GM10847 (cell line): ENCODE measurements around the gene PSMD14.

Experiments used
- POLR2A ChIP-seq: IDR thresholded peaks from 2 replicates; pipeline ENCODE4 v1.6.1; 2011; ENCODE audit not compliant: insufficient read length; ENCODE audit errors: extremely low read depth

Gene PSMD14

GRCh38 chr2:161424891-161425727 lies 116.9 kb downstream of the PSMD14 start:
- no peak for TF ChIP-seq POLR2A

- TF ChIP-seq POLR2A = no peak
These were observed 117.7 kb downstream of the PSMD14 start for GRCh38 chr2:161425728-161426454.

GRCh38 chr2:161426455-161426921 lies 118.3 kb downstream of the PSMD14 start:
- no peak for TF ChIP-seq POLR2A

GRCh38 chr2:161426922-161427663 lies 118.9 kb downstream of the PSMD14 start:
- no peak for TF ChIP-seq POLR2A

GRCh38 chr2:161427664-161428587 lies 119.7 kb downstream of the PSMD14 start:
- no peak for TF ChIP-seq POLR2A

GRCh38 chr2:161430386-161430785 lies 122.2 kb downstream of the PSMD14 start:
- TF ChIP-seq POLR2A = no peak

- no peak for TF ChIP-seq POLR2A
These were observed 123.9 kb downstream of the PSMD14 start for GRCh38 chr2:161432107-161432506.

- TF ChIP-seq POLR2A = no peak
These were observed 125.9 kb downstream of the PSMD14 start for GRCh38 chr2:161434118-161434517.

GRCh38 chr2:161436411-161436810 lies 128.2 kb downstream of the PSMD14 start:
- no peak for TF ChIP-seq POLR2A

GRCh38 chr2:161438598-161438997 lies 130.4 kb downstream of the PSMD14 start:
- TF ChIP-seq POLR2A = no peak

- TF ChIP-seq POLR2A = no peak
These were observed 136.9 kb downstream of the PSMD14 start for GRCh38 chr2:161445097-161445496.

- TF ChIP-seq POLR2A = no peak
These were observed 140.2 kb downstream of the PSMD14 start for GRCh38 chr2:161448431-161448830.
